AG04449 (cell line): ENCODE data around the gene PLK3.

ENCODE experiments used
- CTCF ChIA-PET: fragments of 350-600 bp; formaldehyde crosslinking; extraction: SDS; loops from one replicate; lab custom pipeline; 2021; ENCODE audit warnings: antibody characterized with exemption; lab: Yijun Ruan, JAX
- POLR2A ChIA-PET: fragments of 400-600, 350-600 bp; formaldehyde crosslinking; extraction: SDS; loops from one replicate; lab custom pipeline; 2020; ENCODE audit warnings: antibody characterized with exemption, inconsistent platforms; lab: Yijun Ruan, JAX
- DNase-seq: peaks from one replicate; pipeline ENCODE4 v3.0.0-alpha.2; 2010; ENCODE audit warnings: low read depth, low spot score
- H3K4me3 ChIP-seq: 2 replicates; pipeline ENCODE4 v1.5.1; 2011; ENCODE audit warnings: low read depth, mild to moderate bottlenecking, control low read depth, low read length
- TF ChIP-seq, protein P1 (sequence below): IDR thresholded peaks from one replicate; pipeline ENCODE4 v1.5.1; 2011; ENCODE audit warnings: mild to moderate bottlenecking, moderate library complexity, low read length, control low read depth, inconsistent platforms; ENCODE audit not compliant: insufficient read depth; ENCODE audit errors: missing control alignments

The PLK3 gene

DNA sequence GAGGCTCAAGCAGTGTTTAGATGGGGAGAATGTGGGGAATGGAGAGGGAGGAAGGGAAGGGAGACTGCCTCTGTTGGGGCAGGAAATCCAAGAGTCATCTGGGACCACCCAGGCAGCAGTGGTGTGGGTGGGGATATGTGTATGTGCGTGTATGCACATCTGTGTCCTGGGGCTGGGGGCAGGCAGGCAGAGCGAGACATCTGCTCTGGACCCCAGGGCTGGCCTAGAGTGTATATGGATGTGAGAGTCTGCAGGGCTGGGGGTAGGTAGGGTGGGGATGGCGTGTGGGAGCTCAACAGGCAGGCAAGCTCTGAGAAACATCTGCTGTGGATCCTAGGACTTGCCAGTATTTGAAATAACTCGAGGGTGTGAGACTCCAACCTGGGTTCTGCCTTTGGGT lies 39.4 kb downstream of the PLK3 start:
- ChIA-PET POLR2A (no interaction called here), CTCF (interaction anchor here (10.5 kb wide), 1 partner anchor 172 kb away, joined by 92 read pairs; the partner anchor contains the start of genes HECTD3 and UROD)
- TF ChIP-seq, protein P1, sequence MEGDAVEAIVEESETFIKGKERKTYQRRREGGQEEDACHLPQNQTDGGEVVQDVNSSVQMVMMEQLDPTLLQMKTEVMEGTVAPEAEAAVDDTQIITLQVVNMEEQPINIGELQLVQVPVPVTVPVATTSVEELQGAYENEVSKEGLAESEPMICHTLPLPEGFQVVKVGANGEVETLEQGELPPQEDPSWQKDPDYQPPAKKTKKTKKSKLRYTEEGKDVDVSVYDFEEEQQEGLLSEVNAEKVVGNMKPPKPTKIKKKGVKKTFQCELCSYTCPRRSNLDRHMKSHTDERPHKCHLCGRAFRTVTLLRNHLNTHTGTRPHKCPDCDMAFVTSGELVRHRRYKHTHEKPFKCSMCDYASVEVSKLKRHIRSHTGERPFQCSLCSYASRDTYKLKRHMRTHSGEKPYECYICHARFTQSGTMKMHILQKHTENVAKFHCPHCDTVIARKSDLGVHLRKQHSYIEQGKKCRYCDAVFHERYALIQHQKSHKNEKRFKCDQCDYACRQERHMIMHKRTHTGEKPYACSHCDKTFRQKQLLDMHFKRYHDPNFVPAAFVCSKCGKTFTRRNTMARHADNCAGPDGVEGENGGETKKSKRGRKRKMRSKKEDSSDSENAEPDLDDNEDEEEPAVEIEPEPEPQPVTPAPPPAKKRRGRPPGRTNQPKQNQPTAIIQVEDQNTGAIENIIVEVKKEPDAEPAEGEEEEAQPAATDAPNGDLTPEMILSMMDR: no peak
- DNase-seq: no peak
- no peak overlapping the region for H3K4me3 ChIP-seq

DNA sequence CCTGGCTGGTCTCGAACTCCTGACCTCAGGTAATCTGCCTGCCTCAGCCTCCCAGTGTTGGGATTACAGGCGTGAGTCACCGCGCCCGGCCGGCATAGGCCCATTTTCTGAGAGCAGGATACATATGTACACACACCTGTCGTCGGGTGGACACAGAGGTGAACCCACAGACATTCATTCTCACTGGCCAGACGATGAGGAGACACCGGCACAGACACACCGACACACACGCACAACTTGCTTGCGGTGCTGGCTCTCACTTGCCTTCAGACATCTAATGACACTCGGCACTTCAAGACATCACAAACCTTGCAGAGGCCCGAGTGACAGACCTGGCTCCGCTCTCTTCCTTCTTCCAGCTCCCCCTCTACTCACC lies 42.3 kb downstream of the PLK3 start:
- POLR2A ChIA-PET: interaction anchor here (0.6 to 1.4 kb wide), 4 partner anchors 23 to 169 kb away, joined by 3 to 11 read pairs (median 4); partner anchors contain the start of genes EIF2B3, HECTD3 and UROD
- CTCF ChIA-PET: interaction anchor here (1.0 to 2.0 kb wide), 3 partner anchors 8 to 42 kb away, joined by 3 to 6 read pairs (median 3); partner anchors contain the start of gene PLK3
- no peak for DNase-seq
- TF ChIP-seq, protein P1: no peak
- peak overlapping the region; percentile 61 for H3K4me3 ChIP-seq

DNA sequence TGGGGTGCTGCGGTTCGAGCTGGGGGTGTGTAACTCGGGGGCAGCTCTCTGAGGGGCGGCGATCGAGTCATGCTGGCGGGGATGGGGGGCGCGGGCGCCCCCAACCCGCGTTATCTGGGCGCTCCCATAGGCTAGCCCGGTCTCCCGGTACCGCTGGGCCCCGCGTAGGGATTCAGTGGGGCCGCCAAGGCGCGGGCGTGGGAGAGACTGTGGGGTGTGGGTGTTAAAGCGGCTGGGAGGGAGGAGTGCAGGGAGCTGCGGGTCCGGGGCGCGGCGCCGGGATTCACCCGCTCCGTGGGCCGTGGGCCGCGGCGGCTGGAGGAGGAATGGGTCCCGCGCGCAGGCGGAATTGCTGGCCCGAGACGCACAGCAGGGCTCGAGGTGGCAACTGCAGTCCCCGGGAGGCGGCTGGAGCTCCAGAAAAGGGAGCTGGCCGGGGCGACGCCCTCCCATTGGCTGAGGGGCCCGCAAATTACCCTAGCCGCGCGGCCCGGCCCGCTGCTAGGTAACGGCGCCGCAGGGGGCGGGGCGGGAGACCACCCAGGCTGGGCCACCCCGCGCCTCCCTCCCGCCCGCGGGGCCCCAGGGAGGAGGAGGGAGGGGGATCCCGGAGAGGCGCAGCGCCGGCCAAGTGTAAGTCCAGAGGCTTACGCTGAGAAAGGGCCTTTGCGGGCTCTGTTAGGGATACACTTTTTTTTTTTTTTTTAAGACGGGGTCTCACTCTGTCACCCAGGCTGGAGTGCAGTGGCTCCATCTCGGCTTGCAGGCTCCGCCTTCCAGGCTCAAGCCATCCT lies 42.9 kb downstream of the PLK3 start, which contains the start of gene PTCH2:
Gene PTCH2, minus strand, starts transcription at position 392 of the 794 bp plus-strand sequence. Its CDS starts 321 bp downstream, at position 71.
- CTCF ChIA-PET: interaction anchor here (0.9 to 2.0 kb wide), 4 partner anchors 9 to 171 kb away, joined by 3 to 6 read pairs (median 4); partner anchors contain the start of gene PLK3
- POLR2A ChIA-PET: interaction anchor here (0.6 to 1.4 kb wide), 6 partner anchors 24 to 679 kb away, joined by 3 to 11 read pairs (median 3); partner anchors contain the start of genes EIF2B3, HECTD3, PRDX1 and UROD
- TF ChIP-seq, protein P1: no peak
- DNase-seq: no peak
- peak within 1 kb of the TSS; percentile 61 for H3K4me3 ChIP-seq

DNA sequence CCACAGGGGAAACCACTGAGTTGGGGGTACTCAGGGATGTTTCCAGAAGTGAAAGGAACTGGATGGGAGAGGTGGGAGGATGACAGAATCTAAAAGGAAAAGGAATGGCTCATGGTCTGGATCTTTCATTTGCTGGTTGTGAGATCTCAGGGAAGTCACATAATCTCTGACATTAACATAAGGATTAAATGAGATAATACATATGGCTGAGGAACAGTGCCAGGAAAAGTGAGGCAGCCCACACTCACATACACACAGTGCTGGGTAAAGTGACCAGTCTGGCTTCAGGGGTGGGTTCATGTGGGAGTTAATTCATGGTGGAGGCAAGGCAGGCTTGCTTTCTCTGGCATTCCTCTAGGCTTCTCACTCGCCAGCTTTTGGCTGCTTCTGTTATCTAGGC lies 46.8 kb downstream of the PLK3 start:
- CTCF ChIA-PET: interaction anchor here (2.9 kb wide), 1 partner anchor 11 kb away, joined by 12 read pairs; no protein-coding TSS in a partner anchor
- POLR2A ChIA-PET: no interaction called here
- TF ChIP-seq, protein P1: no peak

DNA sequence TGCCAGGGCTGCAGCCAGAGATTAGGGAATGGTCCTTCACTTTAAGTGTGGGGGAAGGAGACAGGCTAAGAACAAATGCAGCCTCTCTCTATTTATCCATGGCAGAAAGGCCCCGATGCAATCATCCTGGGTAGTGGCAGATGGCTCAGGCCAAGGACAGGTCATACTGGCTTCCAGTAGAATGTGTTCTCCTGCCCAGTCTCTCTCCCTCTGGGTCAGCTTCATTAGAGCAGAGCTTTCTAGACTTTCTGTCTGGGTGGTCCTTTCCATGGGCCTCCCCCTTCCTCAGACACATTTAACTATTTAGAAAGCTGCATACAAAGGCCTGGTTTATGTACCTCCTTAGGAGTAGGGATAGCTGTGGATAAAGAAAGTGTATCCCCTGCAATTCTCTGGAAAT lies 47.7 kb downstream of the PLK3 start:
- POLR2A ChIA-PET: no interaction called here

More for the DNA sequence above, 46.8 kb downstream of the PLK3 start:
- no peak overlapping the region for H3K4me3 ChIP-seq
- no peak for DNase-seq

More for the DNA sequence above, 47.7 kb downstream of the PLK3 start:
- no peak overlapping the region for H3K4me3 ChIP-seq
- CTCF ChIA-PET: interaction anchor here (1.2 kb wide), 1 partner anchor 12 kb away, joined by 5 read pairs; no protein-coding TSS in a partner anchor
- DNase-seq: no peak
- TF ChIP-seq, protein P1: no peak
